GM23338 (cell line): ENCODE results near the gene ST8SIA6. TPM values are rescaled to one million over a fixed set of nuclear protein-coding genes. Genes with fewer than 3 reads are reported as not detected.

ENCODE experiments used
- ATAC-seq: fragments of 200-7000 bp; cut with Tn5 transposase; 3 replicates; pipeline ENCODE4 v1.9.1; 2020
- DNase-seq: peaks from one replicate; pipeline ENCODE4 v3.0.0-alpha.2; 2015; ENCODE audit warnings: low spot score
- H2AFZ ChIP-seq: fragments of 200-600 bp; sonication (generic); 2 replicates; pipeline ENCODE4 v1.8.0; 2016; ENCODE audit warnings: antibody characterized with exemption, mild to moderate bottlenecking, moderate library complexity
- H3F3A ChIP-seq: fragments of 200-600 bp; sonication (generic); replicated peaks from 2 replicates; pipeline ENCODE4 v1.8.0; 2017; ENCODE audit warnings: antibody characterized with exemption, mixed run types, low read depth
- H3K27ac ChIP-seq: fragments of 200-600 bp; sonication (generic); 2 replicates; pipeline ENCODE4 v1.6.1; 2016; ENCODE audit warnings: low read depth
- H3K27me3 ChIP-seq: fragments of 200-600 bp; sonication (generic); 2 replicates; pipeline ENCODE4 v1.8.0; 2016; ENCODE audit warnings: mild to moderate bottlenecking, mixed run types, moderate library complexity; ENCODE audit not compliant: insufficient read depth
- H3K36me3 ChIP-seq: fragments of 200-600 bp; sonication (generic); 2 replicates; pipeline ENCODE4 v1.8.0; 2016; ENCODE audit warnings: mild to moderate bottlenecking; ENCODE audit not compliant: insufficient read depth
- H3K4me1 ChIP-seq: fragments of 200-600 bp; sonication (generic); 2 replicates; pipeline ENCODE4 v1.8.0; 2016; ENCODE audit warnings: mild to moderate bottlenecking, moderate library complexity; ENCODE audit not compliant: insufficient read depth
- H3K4me2 ChIP-seq: fragments of 200-600 bp; sonication (generic); 2 replicates; pipeline ENCODE4 v1.7.1; 2017; ENCODE audit warnings: mixed run types
- H3K4me3 ChIP-seq: fragments of 200-600 bp; sonication (generic); 2 replicates; pipeline ENCODE4 v1.6.1; 2016; ENCODE audit warnings: mixed run types
- H3K79me2 ChIP-seq: fragments of 200-600 bp; sonication (generic); replicated peaks from 2 replicates; pipeline ENCODE4 v1.8.0; 2017; ENCODE audit warnings: mild to moderate bottlenecking; ENCODE audit not compliant: insufficient read depth
- H3K9me2 ChIP-seq: fragments of 200-600 bp; sonication (generic); 2 replicates; pipeline ENCODE4 v1.8.0; 2017; ENCODE audit not compliant: insufficient read depth
- H4K20me1 ChIP-seq: fragments of 200-600 bp; sonication (generic); replicated peaks from 2 replicates; pipeline ENCODE4 v1.8.0; 2017; ENCODE audit warnings: mild to moderate bottlenecking; ENCODE audit not compliant: insufficient read depth
- H3K27ac Mint-ChIP-seq: 2 replicates; pipeline ENCODE4 v1.8.0; 2020; ENCODE audit warnings: inconsistent platforms, mild to moderate bottlenecking, moderate library complexity, mixed read lengths
- H3K27me3 Mint-ChIP-seq: 3 replicates; pipeline ENCODE4 v1.8.0; 2022; ENCODE audit warnings: low read depth, mild to moderate bottlenecking, moderate library complexity, mixed read lengths, inconsistent platforms; ENCODE audit not compliant: insufficient read depth, poor library complexity
- H3K36me3 Mint-ChIP-seq: 3 replicates; pipeline ENCODE4 v1.8.0; 2021; ENCODE audit warnings: low read depth, mild to moderate bottlenecking, inconsistent platforms, moderate library complexity, mixed read lengths
- H3K4me1 Mint-ChIP-seq: 3 replicates; pipeline ENCODE4 v1.8.0; 2020; ENCODE audit warnings: mild to moderate bottlenecking, inconsistent platforms, mixed read lengths
- H3K4me3 Mint-ChIP-seq: 3 replicates; pipeline ENCODE4 v1.8.0; 2021; ENCODE audit warnings: moderate library complexity, mild to moderate bottlenecking, inconsistent platforms, mixed read lengths
- H3K9me3 Mint-ChIP-seq: 3 replicates; pipeline ENCODE4 v1.8.0; 2020; ENCODE audit warnings: moderate library complexity, mild to moderate bottlenecking, inconsistent platforms, mixed read lengths
- CREB1 ChIP-seq: fragments of 250-450 bp; sonication (Bioruptor Pico); IDR thresholded peaks from 2 replicates; pipeline ENCODE4 v1.5.0; 2020; ENCODE audit warnings: low read depth, mild to moderate bottlenecking, moderate library complexity
- EZH2 ChIP-seq: fragments of 200-600 bp; sonication (generic); IDR thresholded peaks from one replicate; pipeline ENCODE4 v1.8.0; 2017; ENCODE audit warnings: antibody characterized with exemption, mild to moderate bottlenecking, low read depth; ENCODE audit not compliant: unreplicated experiment
- EZH2phosphoT487 ChIP-seq: fragments of 200-600 bp; sonication (generic); IDR thresholded peaks from one replicate; pipeline ENCODE4 v1.8.1; 2018; ENCODE audit warnings: antibody characterized with exemption; ENCODE audit not compliant: unreplicated experiment
- NANOG ChIP-seq: IDR thresholded peaks from 2 replicates; pipeline ENCODE4 v1.6.1; 2016; ENCODE audit warnings: antibody characterized with exemption, borderline replicate concordance
- STAT1 ChIP-seq: IDR thresholded peaks from one replicate; pipeline ENCODE4 v1.6.1; 2016; ENCODE audit warnings: antibody characterized with exemption; ENCODE audit not compliant: unreplicated experiment
- ZNF114 ChIP-seq: fragments of 250-450 bp; sonication (Bioruptor Pico); IDR thresholded peaks from 2 replicates; pipeline ENCODE4 v1.5.0; 2020; ENCODE audit warnings: mild to moderate bottlenecking, moderate library complexity
- ZNF331 ChIP-seq: fragments of 250-450 bp; sonication (Bioruptor Pico); IDR thresholded peaks from 2 replicates; pipeline ENCODE4 v1.5.0; 2020; ENCODE audit warnings: low read depth, mild to moderate bottlenecking, moderate library complexity
- polyA plus RNA-seq: library from polyadenylated mRNA; unstranded; fragments of >200 nt; fragmentation: Nextera tagmentation; extraction: Ambion mirVana; gene quantifications from 2 replicates; pipeline ENCODE4 v1.2.1, GENCODE V29; 2016
- total RNA-seq: library from RNA; depleted of rRNA; stranded (reverse); fragments of >200 nt; shearing (Covaris generic); gene quantifications from 2 replicates; pipeline ENCODE4 v1.2.3, GENCODE V29; 2014
- TF ChIP-seq, protein P1 (sequence below), 2 experiments: fragments of 200-600 bp in 1 of 2; sonication (generic) in 1 of 2; conservative IDR thresholded peaks; 2 replicates each; pipeline versions ENCODE4 v1.5.1 to v1.6.1; 2016 to 2017; ENCODE audit warnings: antibody characterized with exemption in 2 of 2, low read depth in 2 of 2, mild to moderate bottlenecking in 2 of 2, moderate library complexity in 1 of 2
- TF ChIP-seq, protein P2 (sequence below): IDR thresholded peaks from 2 replicates; pipeline ENCODE4 v1.6.1; 2016; ENCODE audit warnings: antibody characterized with exemption
- TF ChIP-seq, protein P3 (sequence below): IDR thresholded peaks from one replicate; pipeline ENCODE4 v1.6.1; 2018; ENCODE audit warnings: antibody characterized with exemption; ENCODE audit not compliant: unreplicated experiment

ST8SIA6 gene
- total and polyA plus RNA-seq, 2 experiments from 2014 or later: 1.6 to 2.3 TPM

DNA sequence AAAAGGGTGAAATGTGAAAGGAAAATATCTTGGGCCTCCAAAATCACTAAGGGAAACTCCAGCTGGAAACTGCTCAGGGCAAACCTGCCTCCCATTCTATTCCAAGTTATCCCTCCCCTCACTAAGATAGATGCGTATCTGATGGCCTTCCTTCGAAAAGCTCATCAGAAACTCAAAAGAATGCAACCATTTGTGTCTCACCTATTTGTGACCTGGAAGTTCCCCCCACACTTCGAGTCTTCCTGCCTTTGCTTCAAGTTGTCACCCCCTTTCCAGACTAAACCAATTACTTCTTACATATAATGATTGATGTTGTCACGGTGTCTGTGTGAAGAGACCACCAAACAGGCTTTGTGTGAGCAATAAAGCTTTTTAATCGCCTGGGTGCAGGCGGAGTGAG, 69.3 kb downstream of the ST8SIA6 start:
- DNase-seq (no peak), ATAC-seq (no peak)
- H3K79me2 ChIP-seq: no peaks in the 10 kb centered on the region
- peaks cover 44% of the 10 kb centered on the region for H3K4me1 Mint-ChIP-seq
- H3K4me3 ChIP-seq: no peak overlapping the region
- no peaks in the 10 kb centered on the region for H4K20me1 ChIP-seq
- no peak overlapping the region for H2AFZ ChIP-seq
- H3K27ac Mint-ChIP-seq: no peak overlapping the region
- H3K4me2 ChIP-seq: no peak overlapping the region
- H3K4me1 ChIP-seq: peaks cover 12% of the 10 kb centered on the region
- no peaks in the 10 kb centered on the region for H3K27me3 ChIP-seq
- peaks cover 5% of the 10 kb centered on the region for H3K27me3 Mint-ChIP-seq
- no peaks in the 10 kb centered on the region for H3K9me2 ChIP-seq
- H3K36me3 Mint-ChIP-seq: no peaks in the 10 kb centered on the region
- TF ChIP-seq ZNF331: no peak
- TF ChIP-seq, protein P1, sequence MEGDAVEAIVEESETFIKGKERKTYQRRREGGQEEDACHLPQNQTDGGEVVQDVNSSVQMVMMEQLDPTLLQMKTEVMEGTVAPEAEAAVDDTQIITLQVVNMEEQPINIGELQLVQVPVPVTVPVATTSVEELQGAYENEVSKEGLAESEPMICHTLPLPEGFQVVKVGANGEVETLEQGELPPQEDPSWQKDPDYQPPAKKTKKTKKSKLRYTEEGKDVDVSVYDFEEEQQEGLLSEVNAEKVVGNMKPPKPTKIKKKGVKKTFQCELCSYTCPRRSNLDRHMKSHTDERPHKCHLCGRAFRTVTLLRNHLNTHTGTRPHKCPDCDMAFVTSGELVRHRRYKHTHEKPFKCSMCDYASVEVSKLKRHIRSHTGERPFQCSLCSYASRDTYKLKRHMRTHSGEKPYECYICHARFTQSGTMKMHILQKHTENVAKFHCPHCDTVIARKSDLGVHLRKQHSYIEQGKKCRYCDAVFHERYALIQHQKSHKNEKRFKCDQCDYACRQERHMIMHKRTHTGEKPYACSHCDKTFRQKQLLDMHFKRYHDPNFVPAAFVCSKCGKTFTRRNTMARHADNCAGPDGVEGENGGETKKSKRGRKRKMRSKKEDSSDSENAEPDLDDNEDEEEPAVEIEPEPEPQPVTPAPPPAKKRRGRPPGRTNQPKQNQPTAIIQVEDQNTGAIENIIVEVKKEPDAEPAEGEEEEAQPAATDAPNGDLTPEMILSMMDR (conservative IDR thresholded peaks at IDR 0.05; ENCODE audit: low read depth in 2 of 2): no peak
- TF ChIP-seq, protein P2, sequence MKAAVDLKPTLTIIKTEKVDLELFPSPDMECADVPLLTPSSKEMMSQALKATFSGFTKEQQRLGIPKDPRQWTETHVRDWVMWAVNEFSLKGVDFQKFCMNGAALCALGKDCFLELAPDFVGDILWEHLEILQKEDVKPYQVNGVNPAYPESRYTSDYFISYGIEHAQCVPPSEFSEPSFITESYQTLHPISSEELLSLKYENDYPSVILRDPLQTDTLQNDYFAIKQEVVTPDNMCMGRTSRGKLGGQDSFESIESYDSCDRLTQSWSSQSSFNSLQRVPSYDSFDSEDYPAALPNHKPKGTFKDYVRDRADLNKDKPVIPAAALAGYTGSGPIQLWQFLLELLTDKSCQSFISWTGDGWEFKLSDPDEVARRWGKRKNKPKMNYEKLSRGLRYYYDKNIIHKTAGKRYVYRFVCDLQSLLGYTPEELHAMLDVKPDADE: no peak
- no peak for TF ChIP-seq STAT1
- H3K36me3 ChIP-seq: no peaks in the 10 kb centered on the region
- H3F3A ChIP-seq: no peaks in the 10 kb centered on the region
- no peaks in the 10 kb centered on the region for H3K9me3 Mint-ChIP-seq
- H3K4me3 Mint-ChIP-seq: no peak overlapping the region
- H3K27ac ChIP-seq: no peak overlapping the region

DNA sequence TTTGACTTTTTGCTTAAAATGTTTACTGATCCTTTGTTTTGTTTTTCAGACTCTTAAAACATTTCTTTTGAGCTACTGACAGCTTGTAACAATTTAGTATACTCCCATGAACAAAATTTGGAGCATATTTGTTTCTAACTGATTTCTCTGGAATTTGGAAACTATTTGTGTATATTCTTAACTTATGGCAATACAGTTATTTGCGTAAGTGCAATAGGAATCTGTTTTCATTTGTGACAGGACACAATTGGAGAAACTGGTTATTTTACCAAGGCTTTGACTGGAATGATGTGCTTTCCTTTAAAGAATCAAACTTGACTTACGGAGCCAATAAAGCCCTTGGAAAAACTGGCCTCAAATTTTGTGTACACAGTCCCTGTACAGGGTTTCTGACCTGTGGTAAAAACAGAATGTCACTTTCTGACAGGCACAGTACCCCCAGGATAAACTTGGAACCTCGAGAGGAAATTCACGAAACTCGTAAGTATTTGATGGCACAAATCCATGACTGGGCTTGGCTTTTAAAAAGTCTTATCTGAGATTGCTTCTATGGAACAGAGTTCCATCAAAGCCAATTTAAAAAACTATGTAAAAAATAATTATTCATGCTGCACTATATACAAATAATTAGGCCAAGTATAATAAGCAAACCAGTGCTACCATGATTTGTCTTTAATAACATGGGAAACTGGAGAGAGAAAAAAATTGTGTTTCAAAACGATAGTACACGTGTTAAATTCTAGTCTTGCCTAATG, 70.4 kb downstream of the ST8SIA6 start:
- Mint-ChIP-seq H3K27ac (no peak overlapping the region), H3K36me3 (no peaks in the 10 kb centered on the region), H3K27me3 (peaks cover 7% of the 10 kb centered on the region), H3K4me3 (no peak overlapping the region), H3K9me3 (no peaks in the 10 kb centered on the region), H3K4me1 (peaks cover 53% of the 10 kb centered on the region)
- ATAC-seq (no peak), DNase-seq (no peak)
- no peak overlapping the region for H3K27ac ChIP-seq
- no peaks in the 10 kb centered on the region for H3F3A ChIP-seq
- no peak overlapping the region for H3K4me2 ChIP-seq
- H3K4me3 ChIP-seq: no peak overlapping the region
- no peaks in the 10 kb centered on the region for H4K20me1 ChIP-seq
- H3K9me2 ChIP-seq: no peaks in the 10 kb centered on the region
- no peak overlapping the region for H2AFZ ChIP-seq
- peaks cover 23% of the 10 kb centered on the region for H3K4me1 ChIP-seq
- H3K79me2 ChIP-seq: no peaks in the 10 kb centered on the region
- no peaks in the 10 kb centered on the region for H3K27me3 ChIP-seq
- H3K36me3 ChIP-seq: no peaks in the 10 kb centered on the region
- TF ChIP-seq EZH2phosphoT487 (no peak), NANOG (no peak), ZNF114 (CRISPR knock-in tag) (no peak), CREB1 (no peak), EZH2 (no peak)
- TF ChIP-seq, protein P3, sequence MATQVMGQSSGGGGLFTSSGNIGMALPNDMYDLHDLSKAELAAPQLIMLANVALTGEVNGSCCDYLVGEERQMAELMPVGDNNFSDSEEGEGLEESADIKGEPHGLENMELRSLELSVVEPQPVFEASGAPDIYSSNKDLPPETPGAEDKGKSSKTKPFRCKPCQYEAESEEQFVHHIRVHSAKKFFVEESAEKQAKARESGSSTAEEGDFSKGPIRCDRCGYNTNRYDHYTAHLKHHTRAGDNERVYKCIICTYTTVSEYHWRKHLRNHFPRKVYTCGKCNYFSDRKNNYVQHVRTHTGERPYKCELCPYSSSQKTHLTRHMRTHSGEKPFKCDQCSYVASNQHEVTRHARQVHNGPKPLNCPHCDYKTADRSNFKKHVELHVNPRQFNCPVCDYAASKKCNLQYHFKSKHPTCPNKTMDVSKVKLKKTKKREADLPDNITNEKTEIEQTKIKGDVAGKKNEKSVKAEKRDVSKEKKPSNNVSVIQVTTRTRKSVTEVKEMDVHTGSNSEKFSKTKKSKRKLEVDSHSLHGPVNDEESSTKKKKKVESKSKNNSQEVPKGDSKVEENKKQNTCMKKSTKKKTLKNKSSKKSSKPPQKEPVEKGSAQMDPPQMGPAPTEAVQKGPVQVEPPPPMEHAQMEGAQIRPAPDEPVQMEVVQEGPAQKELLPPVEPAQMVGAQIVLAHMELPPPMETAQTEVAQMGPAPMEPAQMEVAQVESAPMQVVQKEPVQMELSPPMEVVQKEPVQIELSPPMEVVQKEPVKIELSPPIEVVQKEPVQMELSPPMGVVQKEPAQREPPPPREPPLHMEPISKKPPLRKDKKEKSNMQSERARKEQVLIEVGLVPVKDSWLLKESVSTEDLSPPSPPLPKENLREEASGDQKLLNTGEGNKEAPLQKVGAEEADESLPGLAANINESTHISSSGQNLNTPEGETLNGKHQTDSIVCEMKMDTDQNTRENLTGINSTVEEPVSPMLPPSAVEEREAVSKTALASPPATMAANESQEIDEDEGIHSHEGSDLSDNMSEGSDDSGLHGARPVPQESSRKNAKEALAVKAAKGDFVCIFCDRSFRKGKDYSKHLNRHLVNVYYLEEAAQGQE: no peak
